Suprapubic skin (tissue), 4 donors: Measurements from ENCODE around the gene APOBEC3C.

ENCODE experiments used
- EP300 ChIP-seq: sonication (generic); formaldehyde crosslinking; IDR thresholded peaks from one replicate; pipeline ENCODE4 v1.6.1; 2017; ENCODE audit warnings: antibody characterized with exemption
- POLR2A ChIP-seq, 2 donors: fragments of 450-650 bp; IDR thresholded peaks; one replicate each; pipeline ENCODE4 v1.6.1; 2017; ENCODE audit warnings: antibody characterized with exemption in 2 of 2, mild to moderate bottlenecking in 2 of 2, moderate library complexity in 2 of 2
- POLR2AphosphoS5 ChIP-seq, 3 donors: sonication (generic); formaldehyde crosslinking; IDR thresholded peaks; one replicate each; pipeline ENCODE4 v1.6.1; 2017; ENCODE audit warnings: antibody characterized with exemption in 3 of 3
- TF ChIP-seq, protein P1 (sequence below), 2 donors: fragments of 200-600 bp in 1 of 2; fragments of 450-650 bp in 1 of 2; sonication (generic) in 1 of 2; IDR thresholded peaks; one replicate each; pipeline ENCODE4 v1.5.1; 2016 to 2019; ENCODE audit warnings: antibody characterized with exemption in 2 of 2, mild to moderate bottlenecking in 1 of 2, moderate library complexity in 1 of 2

DNA sequence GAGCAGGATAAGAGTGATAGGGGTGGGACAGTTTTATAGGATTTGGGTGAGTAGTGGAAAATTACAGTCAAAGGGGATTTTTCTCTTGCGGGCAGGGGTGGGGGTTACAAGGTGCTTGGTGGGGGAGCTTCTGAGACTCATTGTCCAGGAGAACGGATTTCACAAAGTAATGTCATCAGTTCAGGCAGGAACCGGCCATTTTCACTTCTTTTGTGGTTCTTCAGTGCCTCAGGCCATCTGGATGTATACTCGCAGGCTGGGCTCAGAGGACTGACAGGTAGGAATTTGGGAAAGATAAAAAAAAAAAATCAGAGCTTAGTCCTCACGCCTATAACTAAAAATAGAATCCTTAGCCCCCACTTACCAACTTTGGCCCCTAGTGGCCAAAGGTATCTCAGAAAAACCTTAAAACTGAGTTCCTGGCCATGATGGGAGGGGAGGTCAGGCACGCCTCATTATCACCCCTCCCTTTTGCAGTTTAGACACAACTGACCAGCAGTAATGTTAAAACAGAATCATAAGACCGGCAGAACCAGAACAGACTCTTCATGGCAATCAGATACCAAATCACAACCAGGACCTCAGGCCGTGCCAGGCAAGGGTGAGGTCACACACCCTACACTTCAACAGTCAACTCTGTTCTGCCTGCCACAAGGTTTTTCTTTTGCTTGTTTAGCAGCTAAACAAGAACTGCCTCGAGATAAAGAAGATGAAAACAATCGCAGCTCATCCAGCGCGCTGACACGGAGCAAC lies 54.2 kb downstream of the APOBEC3C start:
- TF ChIP-seq, protein P1, sequence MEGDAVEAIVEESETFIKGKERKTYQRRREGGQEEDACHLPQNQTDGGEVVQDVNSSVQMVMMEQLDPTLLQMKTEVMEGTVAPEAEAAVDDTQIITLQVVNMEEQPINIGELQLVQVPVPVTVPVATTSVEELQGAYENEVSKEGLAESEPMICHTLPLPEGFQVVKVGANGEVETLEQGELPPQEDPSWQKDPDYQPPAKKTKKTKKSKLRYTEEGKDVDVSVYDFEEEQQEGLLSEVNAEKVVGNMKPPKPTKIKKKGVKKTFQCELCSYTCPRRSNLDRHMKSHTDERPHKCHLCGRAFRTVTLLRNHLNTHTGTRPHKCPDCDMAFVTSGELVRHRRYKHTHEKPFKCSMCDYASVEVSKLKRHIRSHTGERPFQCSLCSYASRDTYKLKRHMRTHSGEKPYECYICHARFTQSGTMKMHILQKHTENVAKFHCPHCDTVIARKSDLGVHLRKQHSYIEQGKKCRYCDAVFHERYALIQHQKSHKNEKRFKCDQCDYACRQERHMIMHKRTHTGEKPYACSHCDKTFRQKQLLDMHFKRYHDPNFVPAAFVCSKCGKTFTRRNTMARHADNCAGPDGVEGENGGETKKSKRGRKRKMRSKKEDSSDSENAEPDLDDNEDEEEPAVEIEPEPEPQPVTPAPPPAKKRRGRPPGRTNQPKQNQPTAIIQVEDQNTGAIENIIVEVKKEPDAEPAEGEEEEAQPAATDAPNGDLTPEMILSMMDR (IDR thresholded peaks at IDR 0.05): no peak
- TF ChIP-seq POLR2AphosphoS5 (IDR thresholded peaks at IDR 0.05): no peak
- TF ChIP-seq EP300: no peak
- no peak for TF ChIP-seq POLR2A (IDR thresholded peaks at IDR 0.05)
